IMR-90 (cell line): ENCODE measurements around the gene PARD3.

Experiments
- CEBPB ChIP-seq: IDR thresholded peaks from 2 replicates; pipeline ENCODE4 v1.6.1; 2012; ENCODE audit warnings: low read depth, low read length, improper control_type of control experiment
- MXI1 ChIP-seq: IDR thresholded peaks from 2 replicates; pipeline ENCODE4 v1.6.1; 2012; ENCODE audit warnings: low read depth, mild to moderate bottlenecking, low read length, moderate library complexity, borderline replicate concordance
- POLR2A ChIP-seq: IDR thresholded peaks from 2 replicates; pipeline ENCODE4 v1.6.1; 2012; ENCODE audit warnings: mild to moderate bottlenecking, low read depth, low read length
- TF ChIP-seq, protein P1 (sequence below): conservative IDR thresholded peaks from 2 replicates; pipeline ENCODE4 v1.5.1; 2012; ENCODE audit warnings: mild to moderate bottlenecking, low read depth, low read length, improper control_type of control experiment

- TF ChIP-seq, protein P1, sequence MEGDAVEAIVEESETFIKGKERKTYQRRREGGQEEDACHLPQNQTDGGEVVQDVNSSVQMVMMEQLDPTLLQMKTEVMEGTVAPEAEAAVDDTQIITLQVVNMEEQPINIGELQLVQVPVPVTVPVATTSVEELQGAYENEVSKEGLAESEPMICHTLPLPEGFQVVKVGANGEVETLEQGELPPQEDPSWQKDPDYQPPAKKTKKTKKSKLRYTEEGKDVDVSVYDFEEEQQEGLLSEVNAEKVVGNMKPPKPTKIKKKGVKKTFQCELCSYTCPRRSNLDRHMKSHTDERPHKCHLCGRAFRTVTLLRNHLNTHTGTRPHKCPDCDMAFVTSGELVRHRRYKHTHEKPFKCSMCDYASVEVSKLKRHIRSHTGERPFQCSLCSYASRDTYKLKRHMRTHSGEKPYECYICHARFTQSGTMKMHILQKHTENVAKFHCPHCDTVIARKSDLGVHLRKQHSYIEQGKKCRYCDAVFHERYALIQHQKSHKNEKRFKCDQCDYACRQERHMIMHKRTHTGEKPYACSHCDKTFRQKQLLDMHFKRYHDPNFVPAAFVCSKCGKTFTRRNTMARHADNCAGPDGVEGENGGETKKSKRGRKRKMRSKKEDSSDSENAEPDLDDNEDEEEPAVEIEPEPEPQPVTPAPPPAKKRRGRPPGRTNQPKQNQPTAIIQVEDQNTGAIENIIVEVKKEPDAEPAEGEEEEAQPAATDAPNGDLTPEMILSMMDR: no peak
- TF ChIP-seq MXI1 (no peak), POLR2A (no peak), CEBPB (no peak)
These were observed 12.4 kb downstream of the PARD3 start for GRCh38 chr10:34802692-34803091.
